Measurements from ENCODE around the gene ZYG11A.
"Not testable (repeated sequence)": the region's sequence is repeated elsewhere in the genome, so short reads cannot be mapped to it uniquely, and the experiment has no call there.

The ZYG11A gene

DNA sequence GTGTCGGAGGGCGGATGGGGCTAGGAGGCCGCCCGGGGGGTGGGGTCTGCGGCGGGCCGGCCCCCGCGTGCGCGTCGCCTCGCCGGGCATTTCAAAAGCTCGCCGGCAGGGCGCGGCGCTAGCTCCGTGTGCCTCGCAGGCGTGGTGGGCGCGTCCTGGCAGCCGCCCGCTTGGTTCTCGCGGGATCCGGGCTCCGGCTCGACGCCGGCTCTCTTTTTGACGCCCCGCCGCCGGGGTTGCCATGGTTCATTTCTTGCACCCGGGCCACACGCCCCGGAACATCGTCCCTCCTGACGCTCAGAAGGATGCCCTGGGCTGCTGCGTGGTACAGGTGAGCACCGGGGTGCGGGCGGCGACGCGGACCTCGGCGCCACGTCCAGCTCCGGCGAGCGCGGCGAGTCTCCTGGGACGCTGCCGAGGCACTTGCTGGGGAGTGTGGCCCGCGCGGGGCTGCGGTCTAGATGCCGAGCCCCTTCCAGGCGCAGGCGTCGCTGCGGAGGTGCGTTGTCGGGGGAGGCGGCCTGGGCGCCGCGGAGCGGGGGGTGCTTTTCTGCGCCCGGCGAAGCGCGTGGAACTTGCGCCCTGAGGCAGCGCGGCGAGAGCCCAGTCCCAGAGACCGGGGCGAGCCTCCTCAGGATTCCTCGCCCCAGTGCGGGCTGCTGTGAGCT lies at the start of gene ZYG11A:
Gene ZYG11A, plus strand, starts transcription at position 118 of the 668 bp plus-strand sequence. Its CDS starts 124 bp downstream, at position 242.
- Mint-ChIP-seq H3K4me3 (peak within 1 kb of the TSS; percentile 83), H3K36me3 (no peaks in the 10 kb centered on the region), H3K27me3 (no peaks in the 10 kb centered on the region), H3K27ac (peak within 1 kb of the TSS; percentile 70), H3K4me1 (peaks cover 2% of the 10 kb centered on the region), H3K9me3 (no peaks in the 10 kb centered on the region)
- peak; percentile 71 to 79 for DNase-seq (ENCODE audit: low spot score in 2 of 2)
- ATAC-seq (ENCODE audit: low read depth): peak; percentile 89

DNA sequence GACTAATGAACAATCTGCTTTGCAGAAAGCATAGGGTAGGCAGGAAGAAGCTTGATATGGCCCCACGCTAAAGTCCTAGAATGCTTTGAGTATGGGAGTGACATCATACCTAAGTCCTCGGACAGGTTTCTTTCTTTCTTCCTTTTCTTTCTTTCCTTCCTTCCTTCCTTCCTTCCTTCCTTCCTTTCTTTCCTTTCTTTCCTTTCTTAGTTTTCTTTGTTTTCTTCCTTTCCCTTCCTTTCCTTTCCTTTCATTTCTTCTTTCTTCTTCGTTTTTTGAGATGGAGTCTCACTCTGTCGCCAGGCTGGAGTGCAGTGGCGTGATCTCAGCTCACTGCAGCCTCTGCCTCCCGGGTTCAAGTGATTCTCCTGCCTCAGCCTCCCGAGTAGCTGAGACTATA lies 48.8 kb upstream of the ZYG11A start:
- not testable (repeated sequence) for H3K4me1 Mint-ChIP-seq; H3K27me3 Mint-ChIP-seq; DNase-seq (ENCODE audit: low spot score in 2 of 2); H3K4me3 Mint-ChIP-seq; ATAC-seq (ENCODE audit: low read depth); H3K27ac Mint-ChIP-seq; H3K9me3 Mint-ChIP-seq
- H3K36me3 Mint-ChIP-seq: peaks cover 16% of the 10 kb centered on the region

DNA sequence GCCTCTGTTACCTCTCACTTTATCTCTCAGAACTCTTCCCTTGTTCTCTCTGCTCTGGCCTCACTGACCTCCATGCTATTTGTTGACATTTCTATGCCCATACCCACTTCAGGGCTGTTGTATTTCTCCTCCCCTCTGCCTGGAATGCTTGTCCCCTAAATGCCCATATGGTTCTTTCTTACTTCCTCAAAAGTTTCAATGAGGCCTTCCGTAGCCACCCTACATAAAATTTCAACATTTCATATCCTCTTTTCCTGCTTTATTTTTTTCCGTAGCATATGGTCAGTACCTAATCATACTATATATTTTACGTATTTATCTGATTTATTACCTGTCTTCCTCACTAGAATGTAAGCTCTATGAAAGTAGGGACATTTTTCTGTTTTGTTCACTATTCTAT lies 47.1 kb upstream of the ZYG11A start:
- Mint-ChIP-seq H3K4me3 (no peak overlapping the region), H3K27ac (peak overlapping the region; percentile 1), H3K27me3 (no peaks in the 10 kb centered on the region), H3K9me3 (no peaks in the 10 kb centered on the region), H3K36me3 (peaks cover 16% of the 10 kb centered on the region), H3K4me1 (no peaks in the 10 kb centered on the region)
- ATAC-seq (ENCODE audit: low read depth) (no peak), DNase-seq (ENCODE audit: low spot score in 2 of 2) (no peak)

DNA sequence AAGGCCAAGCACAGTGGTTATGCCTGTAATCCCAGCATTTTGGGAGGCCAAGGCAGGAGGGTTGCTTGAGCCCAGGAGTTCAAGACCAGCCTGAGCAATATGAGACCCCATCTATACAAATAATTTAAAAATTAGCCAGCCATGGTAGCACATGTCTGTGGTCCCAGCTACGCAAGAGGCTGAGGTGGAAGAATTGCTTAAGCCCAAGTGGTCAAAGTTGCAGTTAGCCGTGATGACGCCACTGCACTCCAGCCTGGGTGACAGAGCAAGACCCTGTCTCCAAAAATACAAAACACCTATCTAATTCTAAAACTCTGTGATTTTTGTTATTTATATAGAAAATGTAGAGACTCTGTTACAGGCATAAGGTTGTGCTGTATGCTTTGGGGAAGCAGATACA lies 44.2 kb upstream of the ZYG11A start:
- no peak for DNase-seq (ENCODE audit: low spot score in 2 of 2)
- Mint-ChIP-seq H3K4me1 (no peaks in the 10 kb centered on the region), H3K27me3 (no peaks in the 10 kb centered on the region), H3K4me3 (no peak overlapping the region), H3K27ac (no peak overlapping the region), H3K9me3 (no peaks in the 10 kb centered on the region), H3K36me3 (peaks cover 11% of the 10 kb centered on the region)
- no peak for ATAC-seq (ENCODE audit: low read depth)

DNA sequence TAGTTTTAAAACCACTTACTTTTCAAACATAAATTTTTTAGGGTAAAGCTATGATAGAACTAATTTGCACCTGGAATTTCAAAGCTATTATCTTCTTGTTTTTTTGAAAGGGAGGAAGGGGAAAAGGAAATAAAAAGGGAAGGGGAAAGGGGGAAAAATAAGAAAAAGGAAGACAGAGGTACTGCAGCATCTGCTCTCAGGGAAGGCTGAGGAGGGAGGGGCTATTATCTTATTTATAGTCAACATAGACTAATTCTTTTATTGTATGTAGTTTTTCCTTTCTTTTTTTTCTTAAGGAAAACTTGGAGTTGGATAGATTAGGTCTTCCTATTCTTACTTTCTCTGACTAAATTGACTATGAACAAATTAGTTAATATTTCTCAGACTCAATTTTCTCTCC lies 41.5 kb upstream of the ZYG11A start:
- H3K36me3 Mint-ChIP-seq: peaks cover 4% of the 10 kb centered on the region
- no peak overlapping the region for H3K27ac Mint-ChIP-seq

DNA sequence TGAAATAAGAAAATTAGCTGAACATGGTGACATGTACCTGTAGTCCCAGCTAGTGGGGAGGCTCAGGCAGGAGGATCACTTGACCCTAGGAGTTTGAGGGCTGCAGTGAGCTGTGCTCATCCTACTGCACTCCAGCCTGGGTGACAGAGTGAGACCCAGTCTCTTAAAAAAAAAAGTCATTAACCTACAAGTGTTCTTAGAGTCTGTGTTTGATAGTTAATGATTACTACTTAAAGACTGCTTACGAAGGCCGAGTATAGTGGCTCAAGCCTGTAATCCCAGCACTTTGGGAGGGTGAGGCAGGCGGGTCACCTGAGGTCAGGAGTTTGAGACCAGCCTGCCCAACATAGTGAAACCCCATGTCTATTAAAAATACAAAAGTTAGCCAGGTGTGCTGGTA lies 38.5 kb upstream of the ZYG11A start:
- not testable (repeated sequence) for H3K36me3 Mint-ChIP-seq; ATAC-seq (ENCODE audit: low read depth); DNase-seq (ENCODE audit: low spot score in 2 of 2); H3K27ac Mint-ChIP-seq; H3K9me3 Mint-ChIP-seq; H3K4me1 Mint-ChIP-seq; H3K27me3 Mint-ChIP-seq; H3K4me3 Mint-ChIP-seq

More for the DNA sequence above, 41.5 kb upstream of the ZYG11A start:
- no peak overlapping the region for H3K4me3 Mint-ChIP-seq
- H3K4me1 Mint-ChIP-seq: no peaks in the 10 kb centered on the region
- H3K27me3 Mint-ChIP-seq: no peaks in the 10 kb centered on the region
- DNase-seq (ENCODE audit: low spot score in 2 of 2): no peak
- no peaks in the 10 kb centered on the region for H3K9me3 Mint-ChIP-seq
- no peak for ATAC-seq (ENCODE audit: low read depth)

DNA sequence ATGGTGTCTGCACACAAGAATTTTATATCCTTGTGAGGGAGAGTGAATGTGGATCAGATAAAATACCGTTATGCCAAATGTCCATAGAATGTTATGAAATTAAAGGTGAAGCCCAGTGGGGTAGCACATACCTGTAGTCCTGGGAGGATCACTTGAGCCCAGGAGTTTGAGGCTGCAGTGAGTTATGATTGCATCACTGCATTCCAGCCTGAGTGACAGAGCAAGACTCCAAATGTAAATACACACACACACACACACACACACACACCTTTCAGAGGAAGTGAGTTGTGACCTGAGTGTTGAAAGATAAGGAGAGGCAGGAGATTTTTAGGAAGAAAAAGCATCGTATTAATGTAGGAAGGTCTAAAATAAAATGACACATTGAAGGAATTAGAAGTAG lies 28.1 kb upstream of the ZYG11A start:
- Mint-ChIP-seq H3K36me3 (peaks cover 20% of the 10 kb centered on the region), H3K4me1 (no peaks in the 10 kb centered on the region), H3K4me3 (no peak overlapping the region), H3K27ac (no peak overlapping the region), H3K9me3 (no peaks in the 10 kb centered on the region), H3K27me3 (no peaks in the 10 kb centered on the region)
- DNase-seq (ENCODE audit: low spot score in 2 of 2) (no peak), ATAC-seq (ENCODE audit: low read depth) (no peak)

DNA sequence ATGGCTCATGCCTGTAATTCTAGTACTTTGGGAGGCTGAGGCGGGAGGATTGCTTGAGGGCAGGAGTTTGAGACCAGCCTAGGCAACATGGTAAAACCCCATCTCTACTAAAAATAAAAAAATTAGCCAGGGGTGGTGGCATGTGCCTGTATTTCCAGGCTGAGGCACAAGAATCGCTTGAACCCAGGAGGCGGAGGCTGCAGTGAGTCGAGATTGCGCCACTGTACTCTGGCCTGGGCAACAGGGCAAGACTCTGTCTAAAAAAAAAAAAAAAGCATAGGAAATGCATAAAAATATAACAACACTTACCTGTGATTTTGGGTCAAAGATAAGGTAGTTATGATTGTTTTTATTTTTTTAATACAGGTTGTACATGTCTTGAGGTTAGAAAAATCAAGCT lies 21.7 kb upstream of the ZYG11A start:
- not testable (repeated sequence) for H3K27ac Mint-ChIP-seq; DNase-seq (ENCODE audit: low spot score in 2 of 2); H3K9me3 Mint-ChIP-seq; H3K27me3 Mint-ChIP-seq; H3K4me1 Mint-ChIP-seq; H3K4me3 Mint-ChIP-seq; ATAC-seq (ENCODE audit: low read depth)
- H3K36me3 Mint-ChIP-seq: peaks cover 12% of the 10 kb centered on the region

DNA sequence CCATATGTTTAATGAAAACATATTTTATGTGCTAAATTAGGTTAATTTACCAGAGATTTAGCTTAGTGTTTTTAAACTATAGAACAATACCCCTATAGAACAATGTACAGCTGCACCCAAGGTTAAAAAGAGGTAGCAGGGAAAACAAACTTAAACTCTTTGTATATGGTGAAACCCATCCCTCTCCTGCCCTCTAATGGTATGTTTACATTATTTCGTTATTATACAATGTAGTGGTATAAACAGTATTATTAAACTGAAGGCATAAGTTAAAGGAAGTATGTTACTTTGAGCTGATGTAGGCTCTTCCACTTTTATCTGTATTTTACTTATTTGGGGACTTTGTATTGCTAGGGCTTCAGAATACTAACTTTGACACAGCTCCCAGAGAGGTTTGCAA lies 16.7 kb upstream of the ZYG11A start:
- Mint-ChIP-seq H3K4me1 (no peaks in the 10 kb centered on the region), H3K27ac (no peak overlapping the region), H3K27me3 (no peaks in the 10 kb centered on the region), H3K4me3 (no peak overlapping the region), H3K36me3 (peaks cover 6% of the 10 kb centered on the region), H3K9me3 (no peaks in the 10 kb centered on the region)
- ATAC-seq (ENCODE audit: low read depth) (peak; percentile 53), DNase-seq (ENCODE audit: low spot score in 2 of 2) (no peak)

DNA sequence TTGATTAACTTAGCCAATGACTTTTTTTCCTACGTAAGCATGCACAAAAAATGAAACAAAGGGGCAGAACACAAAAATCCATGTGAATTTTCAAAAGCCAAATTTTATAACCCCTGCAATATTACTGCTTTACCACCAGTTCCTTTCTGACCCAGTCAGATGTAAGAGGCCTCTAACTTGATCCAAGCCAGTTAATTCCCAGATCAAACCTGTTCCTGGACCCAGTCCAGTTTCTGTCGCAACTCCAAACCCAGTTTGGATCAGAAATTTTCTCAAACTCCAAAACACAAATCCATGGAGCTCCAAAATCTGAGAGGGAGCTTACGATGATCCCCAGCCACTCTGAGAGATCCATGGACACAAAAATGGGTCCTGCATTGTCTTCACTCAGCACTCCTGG lies 7.8 kb upstream of the ZYG11A start:
- no peak overlapping the region for H3K4me3 Mint-ChIP-seq
- peaks cover 3% of the 10 kb centered on the region for H3K27me3 Mint-ChIP-seq
- H3K36me3 Mint-ChIP-seq: no peaks in the 10 kb centered on the region
- H3K27ac Mint-ChIP-seq: no peak overlapping the region
- ATAC-seq (ENCODE audit: low read depth): no peak
- no peak for DNase-seq (ENCODE audit: low spot score in 2 of 2)
- no peaks in the 10 kb centered on the region for H3K4me1 Mint-ChIP-seq
- H3K9me3 Mint-ChIP-seq: no peaks in the 10 kb centered on the region

DNA sequence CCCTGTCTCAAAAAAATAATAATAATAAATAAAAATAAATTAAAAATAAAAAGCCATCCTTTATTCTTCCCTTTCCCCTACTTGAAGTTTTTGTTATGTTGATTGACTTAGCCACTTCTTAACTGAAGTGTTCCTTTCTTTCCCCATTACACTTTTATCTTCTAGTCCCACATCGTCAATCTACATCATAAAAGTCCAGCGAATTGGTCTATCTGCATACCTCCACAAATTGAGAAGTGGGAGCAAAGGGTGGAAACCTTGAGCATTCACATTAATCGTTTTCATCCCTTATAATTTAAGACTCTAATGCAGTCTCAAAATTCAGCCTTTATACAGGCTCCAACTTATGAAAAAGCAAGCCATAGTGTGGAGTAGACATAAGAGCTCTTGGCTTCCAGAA lies 6.5 kb upstream of the ZYG11A start:
- H3K9me3 Mint-ChIP-seq: no peaks in the 10 kb centered on the region
- no peak overlapping the region for H3K4me3 Mint-ChIP-seq
- ATAC-seq (ENCODE audit: low read depth) (no peak), DNase-seq (ENCODE audit: low spot score in 2 of 2) (no peak)
- no peak overlapping the region for H3K27ac Mint-ChIP-seq
- H3K36me3 Mint-ChIP-seq: no peaks in the 10 kb centered on the region
- peaks cover 3% of the 10 kb centered on the region for H3K27me3 Mint-ChIP-seq
- H3K4me1 Mint-ChIP-seq: no peaks in the 10 kb centered on the region

DNA sequence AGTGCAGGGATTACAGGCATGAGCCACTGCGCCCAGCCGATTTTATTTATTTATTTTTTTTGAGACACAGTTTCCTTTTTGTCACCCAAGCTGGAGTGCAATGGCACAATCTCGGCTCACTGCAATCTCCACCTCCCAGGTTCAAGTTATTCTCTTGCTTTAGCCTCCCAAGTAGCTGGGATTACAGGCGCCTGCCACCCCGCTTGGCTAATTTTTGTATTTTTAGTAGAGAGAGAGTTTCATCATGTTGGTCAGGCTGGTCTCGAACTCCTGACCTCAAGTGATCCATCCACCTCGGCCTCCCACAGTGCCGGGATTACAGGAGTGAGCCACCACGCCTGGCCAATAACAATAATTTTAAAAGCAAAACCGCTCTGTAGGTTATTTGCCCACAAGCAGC lies 3.4 kb upstream of the ZYG11A start:
- H3K27me3 Mint-ChIP-seq; H3K9me3 Mint-ChIP-seq; DNase-seq (ENCODE audit: low spot score in 2 of 2): not testable (repeated sequence)

DNA sequence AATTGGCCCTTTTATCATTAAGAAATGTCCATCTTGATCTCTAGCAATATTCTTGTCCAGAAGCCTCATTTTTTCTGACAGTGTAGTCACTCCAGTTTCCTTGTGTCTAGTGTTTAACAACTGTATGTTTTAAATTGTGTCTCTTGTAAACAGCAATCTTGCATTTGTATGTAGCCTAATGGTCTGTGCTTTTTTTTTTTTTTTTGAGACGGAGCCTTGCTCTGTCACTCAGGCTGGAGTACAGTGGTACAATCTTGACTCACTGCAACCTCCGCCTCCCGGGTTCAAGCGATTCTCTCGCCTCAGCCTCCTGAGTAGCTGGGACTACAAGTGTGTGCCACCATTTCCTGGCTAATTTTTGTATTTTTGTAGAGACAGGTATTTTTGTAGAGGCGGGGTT lies 2.6 kb downstream of the ZYG11A start:
- not testable (repeated sequence) for H3K36me3 Mint-ChIP-seq; ATAC-seq (ENCODE audit: low read depth); H3K27me3 Mint-ChIP-seq; H3K4me1 Mint-ChIP-seq; H3K9me3 Mint-ChIP-seq; DNase-seq (ENCODE audit: low spot score in 2 of 2); H3K27ac Mint-ChIP-seq
- peak overlapping the region; percentile 35 for H3K4me3 Mint-ChIP-seq

More for the DNA sequence above, 3.4 kb upstream of the ZYG11A start:
- H3K4me3 Mint-ChIP-seq; H3K36me3 Mint-ChIP-seq; ATAC-seq (ENCODE audit: low read depth); H3K27ac Mint-ChIP-seq; H3K4me1 Mint-ChIP-seq: not testable (repeated sequence)

DNA sequence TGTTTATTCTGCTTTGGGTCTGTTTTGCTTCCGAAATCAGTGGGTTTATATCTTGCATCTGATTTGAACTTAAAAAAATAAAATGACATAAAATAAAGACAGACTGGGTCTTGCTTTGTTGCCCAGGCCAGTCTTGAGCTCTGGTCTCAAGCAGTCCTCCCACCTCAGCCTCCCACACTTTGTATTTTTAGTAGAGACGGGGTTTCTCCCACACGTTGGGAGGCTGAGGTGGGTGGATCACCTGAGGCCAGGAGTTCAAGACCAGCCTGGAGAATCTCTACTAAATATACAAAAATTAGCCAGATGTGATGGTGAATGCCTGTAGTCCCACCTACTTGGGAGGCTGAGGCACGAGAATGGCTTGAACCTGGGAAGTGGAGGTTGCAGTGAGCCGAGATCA lies 5.9 kb downstream of the ZYG11A start:
- H3K27me3 Mint-ChIP-seq: no peaks in the 10 kb centered on the region
- no peak overlapping the region for H3K4me3 Mint-ChIP-seq
- no peak overlapping the region for H3K27ac Mint-ChIP-seq
- DNase-seq (ENCODE audit: low spot score in 2 of 2): no peak
- ATAC-seq (ENCODE audit: low read depth): no peak
- no peaks in the 10 kb centered on the region for H3K9me3 Mint-ChIP-seq
- peaks cover 2% of the 10 kb centered on the region for H3K4me1 Mint-ChIP-seq
- H3K36me3 Mint-ChIP-seq: no peaks in the 10 kb centered on the region

DNA sequence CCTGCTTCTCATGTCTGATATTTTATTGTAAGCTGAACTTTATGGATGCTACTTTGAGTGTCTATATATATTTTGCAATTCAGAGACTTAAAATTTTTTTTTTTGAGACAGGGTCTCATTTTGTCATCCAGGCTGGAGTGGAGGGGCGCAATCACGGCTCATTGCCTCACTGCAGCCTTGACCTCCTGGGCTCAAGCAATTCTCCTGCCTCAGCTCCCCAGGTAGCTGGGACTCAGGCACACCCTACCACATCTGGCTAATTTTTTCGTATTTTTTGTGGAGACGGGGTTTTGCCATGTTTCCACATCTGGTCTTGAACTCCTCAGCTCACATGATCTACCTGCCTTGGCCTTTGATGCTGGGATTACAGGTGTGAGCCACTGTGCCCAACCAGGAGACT lies 8.4 kb downstream of the ZYG11A start:
- ATAC-seq (ENCODE audit: low read depth) (no peak), DNase-seq (ENCODE audit: low spot score in 2 of 2) (no peak)
- Mint-ChIP-seq H3K27ac (no peak overlapping the region), H3K36me3 (no peaks in the 10 kb centered on the region), H3K4me3 (no peak overlapping the region), H3K9me3 (no peaks in the 10 kb centered on the region), H3K27me3 (no peaks in the 10 kb centered on the region), H3K4me1 (no peaks in the 10 kb centered on the region)
